ENCODE data around the gene CNOT4.

DNA sequence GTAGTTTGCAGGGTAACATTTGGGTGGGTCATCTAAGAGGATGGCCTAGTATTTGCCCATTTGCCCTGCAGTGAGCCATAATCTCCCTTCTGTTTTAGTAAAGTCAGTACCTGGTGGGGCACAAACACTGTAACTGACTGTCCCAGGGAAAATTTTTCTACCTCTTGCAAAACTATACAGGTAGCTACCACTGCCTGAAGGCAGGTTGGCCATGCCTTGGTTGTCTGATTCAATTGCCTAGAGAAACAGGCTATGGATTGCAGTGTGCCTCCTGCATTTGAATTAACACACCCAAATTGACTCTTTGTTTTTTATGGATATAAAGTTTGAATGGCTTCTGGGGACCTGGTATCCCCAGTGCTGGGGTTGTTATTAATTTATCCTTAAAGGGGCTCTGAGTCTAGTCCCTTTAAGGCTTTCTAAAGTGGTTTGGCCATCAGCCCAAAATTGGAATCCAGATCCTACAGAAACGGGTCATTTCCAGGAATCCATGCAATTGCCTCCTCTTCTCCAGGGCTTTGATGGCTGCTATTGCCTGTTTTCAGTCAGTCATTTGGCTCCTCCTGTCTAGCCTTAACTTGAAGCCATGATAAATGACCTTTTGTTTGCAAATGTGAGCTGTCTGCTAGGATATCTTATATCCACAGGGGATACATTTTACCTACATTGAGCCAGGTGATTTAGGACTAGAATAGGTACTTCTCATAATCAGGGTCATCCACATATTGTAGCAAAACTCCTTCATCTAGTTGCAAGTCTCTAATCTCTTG is 187.1 kb downstream of the CNOT4 start:
- TF ChIP-seq TOX (CRISPR knock-in tag; IDR thresholded peaks at IDR 0.05; ENCODE audit: borderline replicate concordance) (no peak), BACH2 (CRISPR knock-in tag; IDR thresholded peaks at IDR 0.05; ENCODE audit: borderline replicate concordance) (no peak), CREB5 (CRISPR knock-in tag; IDR thresholded peaks at IDR 0.05; ENCODE audit: low read depth) (no peak), ZC3H10 (CRISPR knock-in tag; IDR thresholded peaks at IDR 0.05) (no peak), SNAI2 (CRISPR knock-in tag; IDR thresholded peaks at IDR 0.05) (no peak), TSHZ2 (CRISPR knock-in tag; IDR thresholded peaks at IDR 0.05) (no peak), PPARA (CRISPR knock-in tag; IDR thresholded peaks at IDR 0.05; ENCODE audit: borderline replicate concordance) (no peak), TCF4 (CRISPR knock-in tag; IDR thresholded peaks at IDR 0.05; ENCODE audit: borderline replicate concordance) (no peak)
- TF ChIP-seq, protein P1, sequence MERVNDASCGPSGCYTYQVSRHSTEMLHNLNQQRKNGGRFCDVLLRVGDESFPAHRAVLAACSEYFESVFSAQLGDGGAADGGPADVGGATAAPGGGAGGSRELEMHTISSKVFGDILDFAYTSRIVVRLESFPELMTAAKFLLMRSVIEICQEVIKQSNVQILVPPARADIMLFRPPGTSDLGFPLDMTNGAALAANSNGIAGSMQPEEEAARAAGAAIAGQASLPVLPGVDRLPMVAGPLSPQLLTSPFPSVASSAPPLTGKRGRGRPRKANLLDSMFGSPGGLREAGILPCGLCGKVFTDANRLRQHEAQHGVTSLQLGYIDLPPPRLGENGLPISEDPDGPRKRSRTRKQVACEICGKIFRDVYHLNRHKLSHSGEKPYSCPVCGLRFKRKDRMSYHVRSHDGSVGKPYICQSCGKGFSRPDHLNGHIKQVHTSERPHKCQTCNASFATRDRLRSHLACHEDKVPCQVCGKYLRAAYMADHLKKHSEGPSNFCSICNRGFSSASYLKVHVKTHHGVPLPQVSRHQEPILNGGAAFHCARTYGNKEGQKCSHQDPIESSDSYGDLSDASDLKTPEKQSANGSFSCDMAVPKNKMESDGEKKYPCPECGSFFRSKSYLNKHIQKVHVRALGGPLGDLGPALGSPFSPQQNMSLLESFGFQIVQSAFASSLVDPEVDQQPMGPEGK (CRISPR knock-in tag; IDR thresholded peaks at IDR 0.05; ENCODE audit: borderline replicate concordance), result no peak
- TF ChIP-seq, protein P2, sequence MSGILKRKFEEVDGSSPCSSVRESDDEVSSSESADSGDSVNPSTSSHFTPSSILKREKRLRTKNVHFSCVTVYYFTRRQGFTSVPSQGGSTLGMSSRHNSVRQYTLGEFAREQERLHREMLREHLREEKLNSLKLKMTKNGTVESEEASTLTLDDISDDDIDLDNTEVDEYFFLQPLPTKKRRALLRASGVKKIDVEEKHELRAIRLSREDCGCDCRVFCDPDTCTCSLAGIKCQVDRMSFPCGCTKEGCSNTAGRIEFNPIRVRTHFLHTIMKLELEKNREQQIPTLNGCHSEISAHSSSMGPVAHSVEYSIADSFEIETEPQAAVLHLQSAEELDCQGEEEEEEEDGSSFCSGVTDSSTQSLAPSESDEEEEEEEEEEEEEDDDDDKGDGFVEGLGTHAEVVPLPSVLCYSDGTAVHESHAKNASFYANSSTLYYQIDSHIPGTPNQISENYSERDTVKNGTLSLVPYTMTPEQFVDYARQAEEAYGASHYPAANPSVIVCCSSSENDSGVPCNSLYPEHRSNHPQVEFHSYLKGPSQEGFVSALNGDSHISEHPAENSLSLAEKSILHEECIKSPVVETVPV (CRISPR knock-in tag; IDR thresholded peaks at IDR 0.05), result no peak
